Kidney (tissue), 14 donors: ENCODE results near the gene ITGA4. TPM values are rescaled to one million over a fixed set of nuclear protein-coding genes. Genes with fewer than 3 reads are reported as not detected.

Experiments
- DNase-seq, 5 donors: peaks; one replicate each; pipeline ENCODE4 v3.0.0-alpha.2; 2013 to 2020
- FAIRE-seq: peaks from 2 replicates; lab custom pipeline; 2012; peaks lifted over from hg19 to GRCh38; lab: Jason Lieb, UNC
- H3K27ac ChIP-seq, 2 donors: one replicate each; pipeline ENCODE4 v1.7.0; 2013; ENCODE audit warnings: low read depth in 2 of 2, low read length in 2 of 2, inconsistent platforms in 1 of 2
- H3K27me3 ChIP-seq: one replicate; pipeline ENCODE4 v1.7.1; 2013; ENCODE audit warnings: low read length, inconsistent platforms; ENCODE audit not compliant: control insufficient read depth, insufficient read depth
- H3K36me3 ChIP-seq, 3 donors: one replicate each; pipeline versions ENCODE4 v1.7.0 to v1.7.1; 2013; ENCODE audit warnings: low read length in 3 of 3, control low read depth in 1 of 3, inconsistent platforms in 1 of 3; ENCODE audit not compliant: insufficient read depth in 3 of 3, control insufficient read depth in 2 of 3
- H3K4me1 ChIP-seq, 3 donors: one replicate each; pipeline versions ENCODE4 v1.7.0 to v1.7.1; 2013; ENCODE audit warnings: low read length in 3 of 3, inconsistent platforms in 1 of 3, low read depth in 1 of 3; ENCODE audit not compliant: control insufficient read depth in 2 of 3, insufficient read depth in 2 of 3
- H3K4me3 ChIP-seq, 3 donors: one replicate each; pipeline versions ENCODE4 v1.7.0 to v1.8.1; 2013; ENCODE audit warnings: low read length in 3 of 3, control low read depth in 1 of 3, inconsistent platforms in 1 of 3
- H3K9ac ChIP-seq, 3 donors: one replicate each; pipeline versions ENCODE4 v1.7.0 to v1.7.1; 2013; ENCODE audit warnings: low read length in 3 of 3, control low read depth in 1 of 3, inconsistent platforms in 1 of 3
- H3K9me3 ChIP-seq, 3 donors: one replicate each; pipeline versions ENCODE4 v1.7.0 to v1.7.1; 2013; ENCODE audit warnings: low read length in 3 of 3, control low read depth in 1 of 3, inconsistent platforms in 1 of 3; ENCODE audit not compliant: control insufficient read depth in 2 of 3, insufficient read depth in 1 of 3
- CTCF ChIP-seq: IDR thresholded peaks from 3 replicates; pipeline ENCODE4 v1.5.1; 2012; ENCODE audit warnings: mild to moderate bottlenecking, moderate library complexity, borderline replicate concordance; ENCODE audit not compliant: insufficient read depth; ENCODE audit errors: extremely low read depth
- intact Hi-C: fragments of 100-400 bp; cut with DNase I; formaldehyde crosslinking; loops from one replicate; pipeline ENCODE4 v1.11.1; 2022
- polyA plus RNA-seq: library from polyadenylated mRNA; stranded (reverse); fragments of 350-450 nt; fragmentation: Illumina TruSeq; extraction: RNeasy Lipid Tissue Mini Kit (QIAGEN cat#74804); gene quantifications from one replicate; pipeline ENCODE4 v1.2.3, GENCODE V29; 2014; ENCODE audit warnings: low read depth, low replicate concordance; ENCODE audit not compliant: insufficient read depth
- total RNA-seq: library from RNA; stranded (reverse); fragmentation: NEBNext Ultra II Directional; extraction: Animal tissue kit (Norgen Biotek cat#: 25700); gene quantifications from one replicate; pipeline ENCODE4 v1.2.1, GENCODE V29; 2021
- donor health status: control.
- donor health status: control.
- donor health status: control.
- donor health status: control.
- donor health status: control.
- donor health status: DM: yes; HTN: yes; CAD: no.
- donor health status: Normal renal cell carcinoma (clear cell type).

The ITGA4 gene
- total and polyA plus RNA-seq, 2 donors from 2014 or later = 0.39 to 23.5 TPM

DNA sequence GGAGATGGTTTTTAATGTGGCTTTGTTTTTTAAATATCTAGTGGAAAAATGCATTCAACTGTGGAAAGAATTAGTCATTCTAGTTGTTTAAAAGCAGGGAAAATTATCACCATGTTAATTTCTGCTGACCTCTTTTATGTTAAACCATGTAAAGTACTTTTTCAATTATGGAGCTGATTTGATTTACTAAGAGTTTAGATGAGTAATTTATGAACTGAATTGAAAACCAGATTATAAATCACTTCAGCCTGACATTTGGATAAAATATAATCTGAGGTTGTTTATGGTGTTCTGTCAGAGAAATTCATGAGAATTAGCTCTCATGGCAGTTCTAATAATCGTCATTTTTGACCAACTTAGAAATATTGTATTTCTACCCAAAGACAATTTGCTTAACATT is 11.6 kb downstream of the ITGA4 start:
- no peak overlapping the region for H3K9ac ChIP-seq
- no peaks in the 10 kb centered on the region for H3K27me3 ChIP-seq
- H3K9me3 ChIP-seq = no peaks in the 10 kb centered on the region
- H3K27ac ChIP-seq = no peak overlapping the region
- no peaks in the 10 kb centered on the region for H3K36me3 ChIP-seq
- TF ChIP-seq CTCF = no peak
- intact Hi-C loops = no loop called here
- no peak for FAIRE-seq
- H3K4me3 ChIP-seq = no peak overlapping the region
- H3K4me1 ChIP-seq = no peaks in the 10 kb centered on the region
- no peak for DNase-seq

DNA sequence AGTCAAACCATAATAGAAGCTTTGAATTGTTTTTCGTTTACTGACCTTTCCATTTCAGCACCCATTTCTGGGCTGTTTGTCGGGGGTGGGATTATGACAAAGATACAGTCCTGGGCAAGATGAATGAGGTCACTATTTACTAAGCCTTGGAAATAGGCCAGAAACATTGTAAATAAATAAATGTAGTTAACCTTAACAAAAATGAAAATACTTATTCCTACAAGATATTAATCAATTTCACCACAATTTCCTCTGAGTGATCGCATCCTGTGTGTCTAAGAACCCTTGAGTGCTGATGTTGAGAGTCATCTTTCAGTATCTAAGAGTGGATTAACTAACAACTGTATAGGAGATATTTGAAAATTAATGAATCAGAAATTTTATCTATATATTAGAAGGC is 14.0 kb downstream of the ITGA4 start:
- H3K27ac ChIP-seq = no peak overlapping the region
- DNase-seq (no peak), FAIRE-seq (no peak)
- H3K9ac ChIP-seq = no peak overlapping the region
- no peaks in the 10 kb centered on the region for H3K36me3 ChIP-seq
- H3K4me1 ChIP-seq = no peaks in the 10 kb centered on the region
- H3K27me3 ChIP-seq = no peaks in the 10 kb centered on the region
- TF ChIP-seq CTCF = no peak
- H3K9me3 ChIP-seq = no peaks in the 10 kb centered on the region
- no peak overlapping the region for H3K4me3 ChIP-seq
- intact Hi-C loops = no loop called here

DNA sequence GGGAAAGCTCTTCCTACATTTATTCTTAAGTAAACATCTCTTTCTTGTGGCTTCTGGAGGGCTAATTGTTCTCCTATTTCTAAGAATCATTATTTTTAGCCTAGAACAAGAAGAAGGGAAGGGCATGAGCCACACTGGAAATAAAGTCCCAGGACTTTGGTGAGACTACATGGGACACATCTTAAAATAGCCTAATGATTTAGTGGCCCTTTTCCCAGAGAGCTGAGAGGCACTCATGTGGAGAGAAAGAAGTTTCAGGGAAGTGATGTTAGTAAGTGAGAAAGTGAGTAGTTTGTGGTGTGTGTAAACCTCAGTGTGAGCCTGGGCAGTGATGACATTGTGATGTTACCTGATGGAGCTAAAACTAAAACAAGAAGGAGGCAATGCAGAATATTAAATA is 14.6 kb downstream of the ITGA4 start:
- Histone ChIP-seq H3K27me3 (no peaks in the 10 kb centered on the region), H3K9me3 (no peaks in the 10 kb centered on the region), H3K27ac (no peak overlapping the region), H3K4me1 (no peaks in the 10 kb centered on the region), H3K9ac (no peak overlapping the region), H3K4me3 (no peak overlapping the region), H3K36me3 (peaks cover 0 to 3% (median 0%) of the 10 kb centered on the region in 3 donors)
- no peak for TF ChIP-seq CTCF
- DNase-seq = peak in 2 of 5 donors; percentile 28 to 44
- intact Hi-C loops = no loop called here
- FAIRE-seq = no peak

DNA sequence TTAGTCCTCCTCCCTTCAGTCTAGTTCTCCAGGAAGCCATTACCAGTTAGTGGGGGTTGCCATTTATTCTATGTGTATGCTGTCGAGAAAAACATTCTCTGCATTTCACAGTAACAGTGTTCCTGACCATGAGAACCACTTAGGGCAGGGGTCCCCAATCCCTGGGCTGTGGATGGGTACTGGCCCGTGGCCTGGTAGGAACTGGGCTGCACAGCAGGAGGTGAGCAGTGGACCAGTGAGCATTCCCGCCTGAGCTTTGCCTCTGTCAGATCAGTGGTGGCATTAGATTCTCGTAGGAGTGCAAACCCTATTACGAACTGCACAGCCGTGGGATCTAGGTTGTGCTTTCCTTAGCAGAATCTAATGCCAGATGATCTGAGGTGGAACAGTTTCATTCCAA is 15.8 kb downstream of the ITGA4 start:
- intact Hi-C loops = no loop called here
- H3K9me3 ChIP-seq = no peaks in the 10 kb centered on the region
- FAIRE-seq (no peak), DNase-seq (no peak)
- no peak overlapping the region for H3K9ac ChIP-seq
- H3K36me3 ChIP-seq = peaks cover 0 to 3% (median 0%) of the 10 kb centered on the region in 3 donors
- H3K4me1 ChIP-seq = no peaks in the 10 kb centered on the region
- no peaks in the 10 kb centered on the region for H3K27me3 ChIP-seq
- no peak overlapping the region for H3K27ac ChIP-seq
- TF ChIP-seq CTCF = no peak
- H3K4me3 ChIP-seq = no peak overlapping the region
